Neutrophil (primary cell): ENCODE results near the gene EZH1.

Experiments
- H3K27ac ChIP-seq: fragments of 200-600 bp; sonication (generic); 2 replicates; pipeline ENCODE4 v1.5.1; 2016; ENCODE audit warnings: mild to moderate bottlenecking, moderate library complexity
- H3K27me3 ChIP-seq: fragments of 200-600 bp; sonication (generic); 2 replicates; pipeline ENCODE4 v1.6.0; 2016; ENCODE audit warnings: mild to moderate bottlenecking
- H3K36me3 ChIP-seq: fragments of 200-600 bp; sonication (generic); 2 replicates; pipeline ENCODE4 v1.5.1; 2017
- H3K4me1 ChIP-seq, 2 experiments: fragments of 200-600 bp in 1 of 2; sonication (generic) in 1 of 2; 1 replicate in 1 of 2; 2 replicates in 1 of 2; pipeline versions ENCODE4 v1.5.1 to v1.6.1; 2013 to 2016; ENCODE audit warnings: low read depth in 1 of 2, low read length in 1 of 2, mild to moderate bottlenecking in 1 of 2, moderate library complexity in 1 of 2; ENCODE audit not compliant: control insufficient read depth in 1 of 2, insufficient read depth in 1 of 2
- H3K4me3 ChIP-seq, 2 experiments: fragments of 200-600 bp in 1 of 2; sonication (generic) in 1 of 2; 1 replicate in 1 of 2; 2 replicates in 1 of 2; pipeline ENCODE4 v1.5.1; 2013 to 2016; ENCODE audit warnings: low read depth in 1 of 2, low read length in 1 of 2, mild to moderate bottlenecking in 1 of 2, moderate library complexity in 1 of 2
- H3K9me3 ChIP-seq: fragments of 200-600 bp; sonication (generic); 2 replicates; pipeline ENCODE4 v1.5.1; 2016
- CTCF ChIP-seq: fragments of 200-600 bp; sonication (generic); IDR thresholded peaks from 2 replicates; pipeline ENCODE4 v1.5.1; 2016; ENCODE audit warnings: antibody characterized with exemption

The EZH1 gene

GRCh38 chr17:42686520-42687128 is 58.2 kb downstream of the EZH1 start:
- H3K36me3 ChIP-seq: no peaks in the 10 kb centered on the region
- no peaks in the 10 kb centered on the region for H3K9me3 ChIP-seq
- H3K4me1 ChIP-seq: peaks cover 11% of the 10 kb centered on the region in 2 experiments
- no peak overlapping the region for H3K27ac ChIP-seq
- peaks cover 45% of the 10 kb centered on the region for H3K27me3 ChIP-seq
- H3K4me3 ChIP-seq: no peak overlapping the region
- TF ChIP-seq CTCF: no peak

- no peaks in the 10 kb centered on the region for H3K36me3 ChIP-seq
Measured at GRCh38 chr17:42685831-42686230, 59.0 kb downstream of the EZH1 start.

DNA sequence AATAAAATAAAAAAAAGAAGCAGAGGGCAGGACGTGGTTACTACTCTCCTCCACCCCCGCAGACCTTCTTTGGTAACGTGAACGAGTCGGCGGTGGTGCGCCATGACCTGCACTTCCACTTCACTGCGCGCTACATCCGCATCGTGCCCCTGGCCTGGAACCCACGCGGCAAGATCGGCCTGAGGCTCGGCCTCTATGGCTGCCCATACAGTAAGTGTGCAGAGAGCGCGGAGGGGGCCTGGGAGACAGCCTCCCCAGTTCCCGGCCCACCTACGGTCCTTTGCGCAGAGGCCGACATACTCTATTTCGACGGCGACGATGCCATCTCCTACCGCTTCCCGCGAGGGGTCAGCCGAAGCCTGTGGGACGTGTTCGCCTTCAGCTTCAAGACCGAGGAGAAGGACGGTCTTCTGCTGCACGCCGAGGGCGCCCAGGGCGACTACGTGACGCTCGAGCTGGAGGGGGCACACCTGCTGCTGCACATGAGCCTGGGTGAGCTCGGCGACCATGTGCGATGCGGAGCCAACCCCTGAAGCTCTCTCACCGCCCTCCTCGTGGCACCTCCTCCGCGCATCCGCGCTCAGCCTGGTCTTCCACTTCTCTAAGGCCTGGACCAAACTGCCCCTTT is 59.8 kb downstream of the EZH1 start:
- H3K27ac ChIP-seq: no peak overlapping the region
- no peaks in the 10 kb centered on the region for H3K36me3 ChIP-seq
- no peak for TF ChIP-seq CTCF
- peaks cover 21% of the 10 kb centered on the region in 2 experiments for H3K4me1 ChIP-seq
- no peak overlapping the region for H3K4me3 ChIP-seq
- no peaks in the 10 kb centered on the region for H3K9me3 ChIP-seq
- H3K27me3 ChIP-seq: peaks cover 61% of the 10 kb centered on the region

More at GRCh38 chr17:42685831-42686230, 59.0 kb downstream of the EZH1 start:
- TF ChIP-seq CTCF: no peak
- no peak overlapping the region for H3K4me3 ChIP-seq
- H3K9me3 ChIP-seq: no peaks in the 10 kb centered on the region
- H3K4me1 ChIP-seq: peaks cover 15 to 16% of the 10 kb centered on the region in 2 experiments
- H3K27me3 ChIP-seq: peaks cover 53% of the 10 kb centered on the region
- no peak overlapping the region for H3K27ac ChIP-seq

DNA sequence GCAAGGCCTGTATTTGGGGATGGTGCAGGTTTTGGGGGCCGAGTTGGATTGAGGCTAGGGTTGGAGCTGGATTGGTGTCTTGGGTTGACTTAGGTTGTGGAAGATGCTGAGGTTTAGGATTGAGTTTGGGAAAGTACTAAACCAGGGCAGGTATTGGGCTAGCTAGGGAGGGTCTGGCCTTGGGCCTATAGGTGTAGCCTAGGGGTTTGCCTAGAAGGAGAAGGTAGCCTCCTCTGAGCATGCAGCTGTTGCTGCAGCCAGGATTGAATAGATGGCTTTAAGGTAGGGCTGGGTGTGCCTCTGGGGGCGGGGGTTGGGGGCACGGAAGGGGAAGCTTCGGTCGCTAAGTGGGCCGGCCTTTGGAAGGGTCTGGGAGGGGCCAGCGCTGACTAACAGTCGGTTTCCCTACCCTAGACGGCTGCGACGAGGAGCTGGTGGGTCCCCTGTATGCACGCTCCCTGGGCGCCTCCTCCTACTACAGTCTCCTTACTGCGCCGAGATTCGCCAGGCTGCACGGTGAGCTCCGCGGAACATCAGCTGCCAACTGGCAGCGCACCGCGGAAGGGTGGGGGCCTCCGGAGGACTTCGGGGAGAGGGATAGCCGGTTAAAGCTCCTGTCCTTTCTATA is 61.3 kb downstream of the EZH1 start:
- H3K36me3 ChIP-seq: no peaks in the 10 kb centered on the region
- peaks cover 64% of the 10 kb centered on the region for H3K27me3 ChIP-seq
- H3K4me3 ChIP-seq: no peak overlapping the region
- no peaks in the 10 kb centered on the region for H3K9me3 ChIP-seq
- no peak for TF ChIP-seq CTCF
- peaks cover 36% of the 10 kb centered on the region in 2 experiments for H3K4me1 ChIP-seq
- no peak overlapping the region for H3K27ac ChIP-seq

GRCh38 chr17:42682722-42683403 is 62.0 kb downstream of the EZH1 start:
- H3K4me3 ChIP-seq: no peak overlapping the region
- H3K27ac ChIP-seq: no peak overlapping the region
- peaks cover 64% of the 10 kb centered on the region for H3K27me3 ChIP-seq
- no peaks in the 10 kb centered on the region for H3K9me3 ChIP-seq
- peaks cover 40 to 42% of the 10 kb centered on the region in 2 experiments for H3K4me1 ChIP-seq
- no peaks in the 10 kb centered on the region for H3K36me3 ChIP-seq
- no peak for TF ChIP-seq CTCF
